ENCODE results near the gene UGT1A1.
A peak's percentile ranks its signal among the peaks of the same experiment; 100 is the strongest.

Gene UGT1A1

GRCh38 chr2:233818639-233819621 lies 58.9 kb downstream of the UGT1A1 start:
- DNase-seq = no peak

GRCh38 chr2:233819884-233820773 lies 60.1 kb downstream of the UGT1A1 start:
- DNase-seq = peak; percentile 45

GRCh38 chr2:233820774-233821105 lies 60.7 kb downstream of the UGT1A1 start:
- DNase-seq = no peak

- DNase-seq = no peak
Observed at GRCh38 chr2:233821196-233821595, 61.1 kb downstream of the UGT1A1 start.

GRCh38 chr2:233821709-233822100 lies 61.6 kb downstream of the UGT1A1 start:
- no peak for DNase-seq

- DNase-seq = peak; percentile 46
Observed at GRCh38 chr2:233822101-233822771, 62.2 kb downstream of the UGT1A1 start.

Measured in activated CD8-positive, alpha-beta memory T cell treated with anti-CD3 and anti-CD28 coated beads for 24 hours (primary cell).